Measurements from ENCODE around the gene HS6ST1. TPM values are rescaled to one million over a fixed set of nuclear protein-coding genes. Genes with fewer than 3 reads are reported as not detected.

HS6ST1 gene
- total RNA-seq, 3 donors from 2014 or later = 15.7 to 38.6 (median 29.8) TPM

- no peak for DNase-seq (ENCODE audit: low spot score in 2 of 2)
- H3K4me3 ChIP-seq = no peak overlapping the region
- H3K36me3 ChIP-seq = no peaks in the 10 kb centered on the region
- H3K27ac ChIP-seq = no peak overlapping the region
- H3K9me3 ChIP-seq = peaks cover 0 to 5% of the 10 kb centered on the region in 2 donors
- no peaks in the 10 kb centered on the region for H3K27me3 ChIP-seq
- TF ChIP-seq CTCF (IDR thresholded peaks at IDR 0.05) (no peak), POLR2A (IDR thresholded peaks at IDR 0.05) (no peak), POLR2AphosphoS5 (IDR thresholded peaks at IDR 0.05) (no peak)
- intact Hi-C loops (cut with DNase I; ENCODE audit: low total_unique reads) = no loop called here
- no peaks in the 10 kb centered on the region for H3K4me1 ChIP-seq
Measured at GRCh38 chr2:128354726-128355470, 36.2 kb upstream of the HS6ST1 start.

- intact Hi-C loops (cut with DNase I; ENCODE audit: low total_unique reads) = no loop called here
- TF ChIP-seq POLR2AphosphoS5 (IDR thresholded peaks at IDR 0.05) = no peak
- TF ChIP-seq CTCF (IDR thresholded peaks at IDR 0.05) = no peak
- no peak for TF ChIP-seq POLR2A (IDR thresholded peaks at IDR 0.05)
- DNase-seq (ENCODE audit: low spot score in 2 of 2) = no peak
Measured at GRCh38 chr2:128354161-128354560, 35.5 kb upstream of the HS6ST1 start.

GRCh38 chr2:128350736-128351135 is 32.1 kb upstream of the HS6ST1 start:
- Histone ChIP-seq H3K4me1 (peaks cover 0 to 15% of the 10 kb centered on the region in 2 donors), H3K27ac (no peak overlapping the region), H3K27me3 (no peaks in the 10 kb centered on the region), H3K36me3 (no peaks in the 10 kb centered on the region), H3K9me3 (peaks cover 0 to 5% of the 10 kb centered on the region in 2 donors), H3K4me3 (no peak overlapping the region)
- intact Hi-C loops (cut with DNase I; ENCODE audit: low total_unique reads) = no loop called here
- TF ChIP-seq POLR2AphosphoS5 (IDR thresholded peaks at IDR 0.05) (no peak), CTCF (IDR thresholded peaks at IDR 0.05) (no peak), POLR2A (IDR thresholded peaks at IDR 0.05) (no peak)
- no peak for DNase-seq (ENCODE audit: low spot score in 2 of 2)

More at GRCh38 chr2:128354161-128354560, 35.5 kb upstream of the HS6ST1 start:
- no peak overlapping the region for H3K27ac ChIP-seq
- peaks cover 0 to 5% of the 10 kb centered on the region in 2 donors for H3K9me3 ChIP-seq
- no peaks in the 10 kb centered on the region for H3K4me1 ChIP-seq
- no peaks in the 10 kb centered on the region for H3K27me3 ChIP-seq
- H3K4me3 ChIP-seq = no peak overlapping the region
- no peaks in the 10 kb centered on the region for H3K36me3 ChIP-seq

- Histone ChIP-seq H3K4me1 (peaks cover 0 to 15% of the 10 kb centered on the region in 2 donors), H3K27ac (peak overlapping the region; percentile 58 to 67), H3K9me3 (peaks cover 0 to 5% of the 10 kb centered on the region in 2 donors), H3K36me3 (no peaks in the 10 kb centered on the region), H3K27me3 (no peaks in the 10 kb centered on the region), H3K4me3 (no peak overlapping the region)
- intact Hi-C loops (cut with DNase I; ENCODE audit: low total_unique reads) = no loop called here
- DNase-seq (ENCODE audit: low spot score in 2 of 2) = peak in 1 of 2 donors; percentile 17
- TF ChIP-seq CTCF (IDR thresholded peaks at IDR 0.05) (no peak), POLR2A (IDR thresholded peaks at IDR 0.05) (no peak), POLR2AphosphoS5 (IDR thresholded peaks at IDR 0.05) (no peak)
Measured at GRCh38 chr2:128348701-128349100, 30.0 kb upstream of the HS6ST1 start.

GRCh38 chr2:128347701-128348539 is 29.3 kb upstream of the HS6ST1 start:
- Histone ChIP-seq H3K4me3 (no peak overlapping the region), H3K9me3 (peaks cover 0 to 5% of the 10 kb centered on the region in 2 donors), H3K27me3 (no peaks in the 10 kb centered on the region), H3K4me1 (peaks cover 0 to 15% of the 10 kb centered on the region in 2 donors), H3K36me3 (no peaks in the 10 kb centered on the region), H3K27ac (peak overlapping the region; percentile 70 to 72)
- DNase-seq (ENCODE audit: low spot score in 2 of 2) = peak; percentile 73 to 93
- intact Hi-C loops (cut with DNase I; ENCODE audit: low total_unique reads) = no loop called here
- no peak for TF ChIP-seq CTCF (IDR thresholded peaks at IDR 0.05)
- no peak for TF ChIP-seq POLR2A (IDR thresholded peaks at IDR 0.05)
- TF ChIP-seq POLR2AphosphoS5 (IDR thresholded peaks at IDR 0.05) = peak in 2 of 3 donors; percentile 21 to 64
